Astrocyte of the cerebellum (primary cell): Measurements from ENCODE around the gene PIK3CG.

Experiments used
- DNase-seq: peaks from one replicate; pipeline ENCODE4 v3.0.0-alpha.2; 2011; ENCODE audit warnings: low read depth
- H3K4me3 ChIP-seq: 2 replicates; pipeline ENCODE4 v1.5.1; 2011; ENCODE audit warnings: mild to moderate bottlenecking, low read depth, low read length, moderate library complexity
- CTCF ChIP-seq: IDR thresholded peaks from 2 replicates; pipeline ENCODE4 v1.5.1; 2012; ENCODE audit warnings: low read length, low read depth, moderate library complexity, mild to moderate bottlenecking; ENCODE audit errors: missing control alignments
- in situ Hi-C: cut with HindIII; loops from 2 replicates; pipeline ENCODE4 v1.10.0; 2017; ENCODE audit warnings: low sequenced_read_pairs

Gene PIK3CG

DNA sequence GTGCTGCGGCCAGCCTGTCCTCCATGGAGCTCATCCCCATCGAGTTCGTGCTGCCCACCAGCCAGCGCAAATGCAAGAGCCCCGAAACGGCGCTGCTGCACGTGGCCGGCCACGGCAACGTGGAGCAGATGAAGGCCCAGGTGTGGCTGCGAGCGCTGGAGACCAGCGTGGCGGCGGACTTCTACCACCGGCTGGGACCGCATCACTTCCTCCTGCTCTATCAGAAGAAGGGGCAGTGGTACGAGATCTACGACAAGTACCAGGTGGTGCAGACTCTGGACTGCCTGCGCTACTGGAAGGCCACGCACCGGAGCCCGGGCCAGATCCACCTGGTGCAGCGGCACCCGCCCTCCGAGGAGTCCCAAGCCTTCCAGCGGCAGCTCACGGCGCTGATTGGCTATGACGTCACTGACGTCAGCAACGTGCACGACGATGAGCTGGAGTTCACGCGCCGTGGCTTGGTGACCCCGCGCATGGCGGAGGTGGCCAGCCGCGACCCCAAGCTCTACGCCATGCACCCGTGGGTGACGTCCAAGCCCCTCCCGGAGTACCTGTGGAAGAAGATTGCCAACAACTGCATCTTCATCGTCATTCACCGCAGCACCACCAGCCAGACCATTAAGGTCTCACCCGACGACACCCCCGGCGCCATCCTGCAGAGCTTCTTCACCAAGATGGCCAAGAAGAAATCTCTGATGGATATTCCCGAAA is 2.7 kb downstream of the PIK3CG start:
- no peak for TF ChIP-seq CTCF
- in situ Hi-C loops = no loop called here

GRCh38 chr7:106868364-106868763 is 3.3 kb downstream of the PIK3CG start:
- TF ChIP-seq CTCF = no peak
- no peak overlapping the region for H3K4me3 ChIP-seq
- DNase-seq = no peak
- in situ Hi-C loops = no loop called here

More for the DNA sequence above, 2.7 kb downstream of the PIK3CG start:
- no peak overlapping the region for H3K4me3 ChIP-seq
- DNase-seq = no peak

GRCh38 chr7:106869954-106870353 is 4.9 kb downstream of the PIK3CG start:
- in situ Hi-C loops = no loop called here
- H3K4me3 ChIP-seq = no peak overlapping the region
- no peak for TF ChIP-seq CTCF
- DNase-seq = no peak

GRCh38 chr7:106870528-106870927 is 5.4 kb downstream of the PIK3CG start:
- in situ Hi-C loops = no loop called here
- TF ChIP-seq CTCF = no peak
- no peak overlapping the region for H3K4me3 ChIP-seq
- no peak for DNase-seq

- no peak overlapping the region for H3K4me3 ChIP-seq
- TF ChIP-seq CTCF = no peak
- DNase-seq = no peak
- in situ Hi-C loops = no loop called here
Observed at GRCh38 chr7:106870983-106871410, 5.9 kb downstream of the PIK3CG start.

GRCh38 chr7:106871793-106872571 is 6.9 kb downstream of the PIK3CG start:
- in situ Hi-C loops = no loop called here

More at GRCh38 chr7:106871793-106872571, 6.9 kb downstream of the PIK3CG start:
- no peak for DNase-seq
- no peak for TF ChIP-seq CTCF
- no peak overlapping the region for H3K4me3 ChIP-seq
